Type B pancreatic cell (in vitro differentiated cells): ENCODE data around the gene SLC16A12. TPM values are rescaled to one million over a fixed set of nuclear protein-coding genes. Genes with fewer than 3 reads are reported as not detected.

Experiments used
- DNase-seq: peaks from one replicate; pipeline ENCODE4 v3.0.0; 2021; ENCODE audit warnings: mixed read lengths; ENCODE audit not compliant: unreplicated experiment; ENCODE audit errors: extremely low spot score
- H3K27ac Mint-ChIP-seq: 2 replicates; pipeline ENCODE4 v1.8.0; 2021; ENCODE audit warnings: mild to moderate bottlenecking, mixed read lengths
- H3K27me3 Mint-ChIP-seq: 2 replicates; pipeline ENCODE4 v1.8.0; 2021; ENCODE audit warnings: mixed read lengths
- H3K36me3 Mint-ChIP-seq: 2 replicates; pipeline ENCODE4 v1.8.0; 2021; ENCODE audit warnings: mixed read lengths
- H3K4me1 Mint-ChIP-seq: one replicate; pipeline ENCODE4 v1.8.0; 2021; ENCODE audit warnings: mixed read lengths; ENCODE audit not compliant: unreplicated experiment
- H3K4me3 Mint-ChIP-seq: 2 replicates; pipeline ENCODE4 v1.8.0; 2021; ENCODE audit warnings: mild to moderate bottlenecking, mixed read lengths
- H3K9me3 Mint-ChIP-seq: 2 replicates; pipeline ENCODE4 v1.8.0; 2021; ENCODE audit warnings: mixed read lengths
- CTCF ChIP-seq: fragments of 200-600 bp; sonication (generic); conservative IDR thresholded peaks from 2 replicates; pipeline ENCODE4 v1.5.0; 2021; ENCODE audit warnings: antibody characterized with exemption, mild to moderate bottlenecking
- total RNA-seq: library from RNA; stranded (reverse); gene quantifications from 2 replicates; pipeline ENCODE4 v1.2.1, GENCODE V29; 2021; ENCODE audit warnings: low replicate concordance

SLC16A12 gene
- total RNA-seq, 1 donor from 2014 or later, result 3.7 TPM

GRCh38 chr10:89494575-89494974 lies 40.8 kb downstream of the SLC16A12 start:
- no peak for TF ChIP-seq CTCF
- DNase-seq, result no peak
- Mint-ChIP-seq H3K36me3 (no peaks in the 10 kb centered on the region), H3K4me1 (peaks cover 4% of the 10 kb centered on the region), H3K4me3 (no peak overlapping the region), H3K27ac (no peak overlapping the region), H3K9me3 (no peaks in the 10 kb centered on the region), H3K27me3 (no peaks in the 10 kb centered on the region)

GRCh38 chr10:89494068-89494467 lies 41.3 kb downstream of the SLC16A12 start:
- Mint-ChIP-seq H3K27ac (no peak overlapping the region), H3K36me3 (no peaks in the 10 kb centered on the region), H3K9me3 (no peaks in the 10 kb centered on the region), H3K4me1 (peaks cover 4% of the 10 kb centered on the region), H3K27me3 (no peaks in the 10 kb centered on the region), H3K4me3 (no peak overlapping the region)
- DNase-seq, result no peak
- no peak for TF ChIP-seq CTCF

- Mint-ChIP-seq H3K27ac (no peak overlapping the region), H3K4me3 (no peak overlapping the region), H3K4me1 (peaks cover 4% of the 10 kb centered on the region), H3K27me3 (no peaks in the 10 kb centered on the region), H3K36me3 (no peaks in the 10 kb centered on the region), H3K9me3 (no peaks in the 10 kb centered on the region)
- no peak for DNase-seq
- no peak for TF ChIP-seq CTCF
Observed at GRCh38 chr10:89491932-89492331, 43.5 kb downstream of the SLC16A12 start.

GRCh38 chr10:89490596-89491335 lies 44.6 kb downstream of the SLC16A12 start:
- TF ChIP-seq CTCF, result no peak

GRCh38 chr10:89482256-89482655 lies 53.1 kb downstream of the SLC16A12 start:
- no peak for TF ChIP-seq CTCF
- Mint-ChIP-seq H3K27ac (peak overlapping the region; percentile 79), H3K27me3 (no peaks in the 10 kb centered on the region), H3K36me3 (no peaks in the 10 kb centered on the region), H3K9me3 (no peaks in the 10 kb centered on the region), H3K4me3 (no peak overlapping the region), H3K4me1 (peaks cover 16% of the 10 kb centered on the region)
- no peak for DNase-seq

More at GRCh38 chr10:89490596-89491335, 44.6 kb downstream of the SLC16A12 start:
- H3K27ac Mint-ChIP-seq, result no peak overlapping the region
- H3K36me3 Mint-ChIP-seq, result no peaks in the 10 kb centered on the region
- no peak for DNase-seq
- no peak overlapping the region for H3K4me3 Mint-ChIP-seq
- peaks cover 4% of the 10 kb centered on the region for H3K4me1 Mint-ChIP-seq
- H3K9me3 Mint-ChIP-seq, result no peaks in the 10 kb centered on the region
- no peaks in the 10 kb centered on the region for H3K27me3 Mint-ChIP-seq
